Aorta (tissue), 5 donors: ENCODE results near the gene KPNB1. TPM values are rescaled to one million over a fixed set of nuclear protein-coding genes. Genes with fewer than 3 reads are reported as not detected.

Source experiments
- ATAC-seq: fragments of 200-7000 bp; cut with Tn5 transposase; one replicate; pipeline ENCODE4 v1.9.1; 2022; ENCODE audit warnings: moderate library complexity; ENCODE audit not compliant: low FRiP score
- DNase-seq, 2 donors: peaks; one replicate each; pipeline ENCODE4 v3.0.0-alpha.2; 2020
- H3K27ac ChIP-seq, 2 donors: one replicate each; pipeline ENCODE4 v1.5.1; 2013; ENCODE audit warnings: low read length in 2 of 2, mild to moderate bottlenecking in 2 of 2, moderate library complexity in 2 of 2, control low read depth in 1 of 2, inconsistent platforms in 1 of 2, low read depth in 1 of 2
- H3K27me3 ChIP-seq, 2 donors: one replicate each; pipeline ENCODE4 v1.6.1; 2013; ENCODE audit warnings: control low read depth in 1 of 2, low read length in 1 of 2, mild to moderate bottlenecking in 1 of 2, moderate library complexity in 1 of 2; ENCODE audit not compliant: insufficient read depth in 2 of 2, control insufficient read depth in 1 of 2
- H3K36me3 ChIP-seq, 2 donors: one replicate each; pipeline ENCODE4 v1.6.1; 2013; ENCODE audit warnings: control low read depth in 1 of 2, low read length in 1 of 2, mild to moderate bottlenecking in 1 of 2; ENCODE audit not compliant: insufficient read depth in 2 of 2, control insufficient read depth in 1 of 2
- H3K4me1 ChIP-seq, 2 donors: one replicate each; pipeline ENCODE4 v1.6.1; 2013; ENCODE audit warnings: low read length in 2 of 2, control low read depth in 1 of 2, mild to moderate bottlenecking in 1 of 2, moderate library complexity in 1 of 2; ENCODE audit not compliant: insufficient read depth in 2 of 2, control insufficient read depth in 1 of 2
- H3K4me3 ChIP-seq, 2 donors: one replicate each; pipeline ENCODE4 v1.5.1; 2013; ENCODE audit warnings: low read length in 2 of 2, control low read depth in 1 of 2, mild to moderate bottlenecking in 1 of 2
- H3K9me3 ChIP-seq: one replicate; pipeline ENCODE4 v1.6.1; 2013; ENCODE audit warnings: mild to moderate bottlenecking, low read length; ENCODE audit not compliant: control insufficient read depth
- WGBS, 2 donors: extraction: QIAGEN DNeasy Blood & Tissue Kit; methylation state at CpG; one replicate each; pipeline ENCODE4 v1.1.7; 2013; 5-methylcytosine and 5-hydroxymethylcytosine counted together
- intact Hi-C, 2 donors: fragments of 100-400 bp; cut with DNase I; formaldehyde crosslinking; loops; one replicate each; pipeline versions ENCODE4 v1.14.2 to v1.15.0; 2022
- polyA plus RNA-seq, 2 donors: library from polyadenylated mRNA; stranded (reverse); fragments of 200-250 nt; gene quantifications; one replicate each; pipeline ENCODE4 v1.2.3, GENCODE V29; 2013
- total RNA-seq, 2 donors: library from RNA; stranded (reverse); fragmentation: NEBNext Ultra II Directional; extraction: Animal tissue kit (Norgen Biotek cat#: 25700); gene quantifications; one replicate each; pipeline ENCODE4 v1.2.1, GENCODE V29; 2021
- donor health status: healthy with polysubstance abuse.
- donor health status: Bipolar disorder and iron deficiency.
- donor health status: DM: no; HTN: no; CAD: no.
- donor health status: DM: no; HTN: no; CAD: no.
- donor health status: DM: yes; HTN: yes; CAD: no.

KPNB1 gene
- total and polyA plus RNA-seq, 4 donors = 39.4 to 202 (median 115) TPM

GRCh38 chr17:47714773-47715396 is 65.2 kb downstream of the KPNB1 start:
- Histone ChIP-seq H3K27me3 (no peaks in the 10 kb centered on the region), H3K36me3 (no peaks in the 10 kb centered on the region), H3K4me1 (no peaks in the 10 kb centered on the region), H3K9me3 (no peaks in the 10 kb centered on the region), H3K4me3 (no peak overlapping the region), H3K27ac (no peak overlapping the region)
- ATAC-seq (no peak), DNase-seq (no peak)
- intact Hi-C loops = no loop called here
- WGBS, 2 donors = 71% methylated on average over 6 of the region's 6 CpGs

DNA sequence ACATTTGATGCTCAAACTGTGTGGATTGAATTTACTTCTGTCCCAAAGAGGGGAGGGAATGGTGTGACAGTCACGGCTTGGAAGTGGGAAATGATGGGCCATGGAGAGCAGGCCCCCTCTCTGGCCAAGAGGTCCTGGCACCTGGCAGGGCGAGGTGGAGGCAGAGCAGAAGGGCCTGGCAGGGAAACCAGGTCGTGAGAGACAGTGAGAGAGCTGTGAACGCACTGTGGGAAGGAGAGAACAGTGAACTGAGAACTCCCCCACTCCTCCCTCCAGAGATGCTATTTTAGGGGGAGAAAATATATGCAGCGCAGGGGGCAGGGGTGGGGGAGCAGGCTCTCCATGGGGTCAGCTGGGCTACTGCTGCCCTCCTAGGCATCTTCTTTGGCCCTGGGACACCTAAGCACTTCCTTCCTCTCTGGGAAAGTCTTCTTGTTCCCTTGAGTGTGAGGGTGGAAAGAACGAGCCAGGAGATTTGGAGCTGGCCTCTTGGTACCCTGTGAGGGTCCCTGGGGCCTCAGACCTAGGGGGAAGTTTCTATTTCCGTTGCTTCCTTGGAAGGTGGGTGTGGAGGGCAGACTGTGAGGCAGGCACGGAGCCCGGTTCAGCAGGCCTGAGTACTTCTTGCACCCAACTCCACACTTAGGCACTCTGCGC is 66.1 kb downstream of the KPNB1 start:
- H3K27me3 ChIP-seq = no peaks in the 10 kb centered on the region
- intact Hi-C loops = no loop called here
- no peak for ATAC-seq

GRCh38 chr17:47716375-47716774 is 66.7 kb downstream of the KPNB1 start:
- 86 to 87% methylated on average over 3 of the region's 3 CpGs for WGBS, 2 donors
- DNase-seq (no peak), ATAC-seq (no peak)
- no peak overlapping the region for H3K27ac ChIP-seq
- no peak overlapping the region for H3K4me3 ChIP-seq
- no peaks in the 10 kb centered on the region for H3K9me3 ChIP-seq
- intact Hi-C loops = no loop called here
- no peaks in the 10 kb centered on the region for H3K36me3 ChIP-seq
- no peaks in the 10 kb centered on the region for H3K4me1 ChIP-seq
- H3K27me3 ChIP-seq = no peaks in the 10 kb centered on the region

More for the DNA sequence above, 66.1 kb downstream of the KPNB1 start:
- DNase-seq = no peak
- WGBS, 2 donors = 68 to 72% methylated on average over 10 of the region's 10 CpGs
- H3K4me3 ChIP-seq = no peak overlapping the region
- H3K4me1 ChIP-seq = no peaks in the 10 kb centered on the region
- H3K27ac ChIP-seq = no peak overlapping the region
- H3K36me3 ChIP-seq = no peaks in the 10 kb centered on the region
- H3K9me3 ChIP-seq = no peaks in the 10 kb centered on the region

DNA sequence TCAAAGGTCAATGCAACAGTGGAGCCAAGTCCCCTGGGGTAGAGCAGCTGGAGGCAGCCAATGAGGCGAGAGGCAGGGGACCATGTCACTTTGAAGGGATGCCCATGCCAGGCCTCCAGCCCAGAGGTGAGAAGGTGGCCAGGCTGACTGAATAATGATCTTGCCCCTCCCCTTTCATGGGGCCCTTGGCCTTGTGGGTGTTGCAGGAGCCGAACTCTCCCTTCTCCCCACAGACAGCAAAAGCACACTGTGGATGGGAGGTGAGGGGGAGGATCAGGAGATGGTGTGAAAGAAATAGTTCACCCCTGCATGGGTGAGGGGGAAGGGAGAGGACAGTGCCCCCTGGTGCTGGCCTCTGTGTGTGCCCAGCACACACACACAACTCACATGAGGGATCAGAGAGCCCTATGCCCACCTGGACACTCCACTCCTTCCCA is 67.6 kb downstream of the KPNB1 start:
- H3K4me3 ChIP-seq = no peak overlapping the region
- no peaks in the 10 kb centered on the region for H3K4me1 ChIP-seq
- H3K9me3 ChIP-seq = no peaks in the 10 kb centered on the region
- DNase-seq (no peak), ATAC-seq (no peak)
- WGBS, 2 donors = 73 to 75% methylated on average over 2 of the region's 2 CpGs
- intact Hi-C loops = no loop called here
- H3K27ac ChIP-seq = no peak overlapping the region
- H3K27me3 ChIP-seq = no peaks in the 10 kb centered on the region
- no peaks in the 10 kb centered on the region for H3K36me3 ChIP-seq

DNA sequence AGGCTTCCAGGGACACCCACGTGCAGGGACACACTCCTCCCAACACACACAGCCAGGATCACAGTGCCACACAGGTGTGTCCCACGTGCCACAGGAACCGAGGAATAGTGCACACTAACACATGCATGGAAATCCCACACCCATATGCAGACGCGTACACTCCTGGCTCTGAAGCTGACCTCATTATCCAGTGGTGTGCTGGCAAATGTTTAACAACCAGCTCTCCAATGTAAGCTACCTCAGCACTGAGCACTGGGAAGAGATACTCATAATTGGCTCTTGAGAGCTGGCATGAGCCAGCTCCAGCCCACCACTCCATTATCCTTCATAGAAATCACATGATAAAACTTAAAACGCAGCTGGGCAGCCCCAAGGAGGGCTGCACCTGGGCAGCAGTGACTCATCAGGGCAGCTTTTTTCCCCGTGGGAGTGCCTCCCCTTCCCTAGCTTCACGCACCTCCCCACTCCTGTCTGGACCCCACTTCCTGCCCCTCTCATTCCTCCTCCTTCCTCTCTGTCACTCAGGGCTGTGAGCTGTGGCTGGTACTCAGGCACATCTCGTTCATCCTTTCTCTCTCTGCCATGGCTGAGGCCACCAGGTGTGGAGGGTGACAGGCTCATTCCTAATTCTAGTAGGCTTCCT is 68.4 kb downstream of the KPNB1 start:
- no peak for ATAC-seq
- Histone ChIP-seq H3K27me3 (no peaks in the 10 kb centered on the region), H3K36me3 (no peaks in the 10 kb centered on the region), H3K9me3 (no peaks in the 10 kb centered on the region), H3K4me3 (no peak overlapping the region), H3K27ac (no peak overlapping the region), H3K4me1 (no peaks in the 10 kb centered on the region)
- WGBS, 2 donors = 37 to 39% methylated on average over 9 of the region's 9 CpGs
- DNase-seq = no peak
- intact Hi-C loops = no loop called here

- no peak for ATAC-seq
- intact Hi-C loops = no loop called here
- Histone ChIP-seq H3K4me3 (no peak overlapping the region), H3K27ac (no peak overlapping the region), H3K9me3 (no peaks in the 10 kb centered on the region), H3K27me3 (no peaks in the 10 kb centered on the region), H3K4me1 (no peaks in the 10 kb centered on the region), H3K36me3 (no peaks in the 10 kb centered on the region)
- 46 to 49% methylated on average over 8 of the region's 8 CpGs for WGBS, 2 donors
- DNase-seq = no peak
These were observed 69.1 kb downstream of the KPNB1 start for GRCh38 chr17:47718634-47719405.

GRCh38 chr17:47719411-47720152 is 69.9 kb downstream of the KPNB1 start:
- H3K36me3 ChIP-seq = no peaks in the 10 kb centered on the region
- no peaks in the 10 kb centered on the region for H3K27me3 ChIP-seq
- DNase-seq = no peak
- H3K27ac ChIP-seq = no peak overlapping the region
- no peaks in the 10 kb centered on the region for H3K9me3 ChIP-seq
- H3K4me1 ChIP-seq = no peaks in the 10 kb centered on the region
- no peak overlapping the region for H3K4me3 ChIP-seq
- intact Hi-C loops = no loop called here
- no peak for ATAC-seq
- 69 to 71% methylated on average over 9 of the region's 9 CpGs for WGBS, 2 donors

DNA sequence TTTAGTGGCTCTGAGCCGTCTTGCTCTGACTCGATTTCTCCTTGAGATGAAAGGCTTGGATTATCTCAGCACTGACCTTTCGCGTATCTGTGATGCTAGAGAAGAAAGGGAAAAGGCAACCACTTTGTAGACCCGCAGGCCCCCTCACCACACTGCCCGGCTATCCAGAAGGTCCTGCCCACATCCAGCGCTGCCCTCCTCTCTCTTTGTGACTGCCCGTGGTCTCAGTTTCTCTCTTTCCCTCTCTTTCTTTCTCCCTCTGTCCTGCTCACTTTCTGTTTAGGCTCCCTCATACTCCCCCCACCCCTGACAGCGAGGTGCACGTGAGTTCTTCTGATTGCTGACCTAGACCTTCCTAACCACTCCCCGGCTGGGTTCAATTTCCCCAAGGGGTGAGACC is 70.5 kb downstream of the KPNB1 start:
- 58 to 60% methylated on average over 11 of the region's 11 CpGs for WGBS, 2 donors

More for the DNA sequence above, 70.5 kb downstream of the KPNB1 start:
- intact Hi-C loops = no loop called here
- Histone ChIP-seq H3K9me3 (no peaks in the 10 kb centered on the region), H3K27me3 (no peaks in the 10 kb centered on the region), H3K4me3 (no peak overlapping the region), H3K4me1 (no peaks in the 10 kb centered on the region), H3K27ac (no peak overlapping the region), H3K36me3 (no peaks in the 10 kb centered on the region)
- DNase-seq (no peak), ATAC-seq (no peak)
